WTC11 (cell line): Measurements from ENCODE around the gene CLCN4.

Source experiments
- AFF4 ChIP-seq: sonication (generic); formaldehyde crosslinking; IDR thresholded peaks from 2 replicates; pipeline ENCODE4 v1.8.1; 2023; ENCODE audit warnings: mild to moderate bottlenecking, missing genetic modification reagents, borderline replicate concordance
- CTCF ChIP-seq: fragments of 200-600 bp; IDR thresholded peaks from 2 replicates; pipeline ENCODE4 v1.8.0; 2022; ENCODE audit warnings: antibody characterized with exemption
- E2F1 ChIP-seq: sonication (generic); formaldehyde crosslinking; IDR thresholded peaks from 2 replicates; pipeline ENCODE4 v1.8.0; 2022; ENCODE audit warnings: mild to moderate bottlenecking, missing genetic modification reagents
- E2F5 ChIP-seq: sonication (generic); formaldehyde crosslinking; IDR thresholded peaks from 2 replicates; pipeline ENCODE4 v1.8.1; 2022; ENCODE audit warnings: mild to moderate bottlenecking, moderate library complexity, missing genetic modification reagents
- FOXJ3 ChIP-seq: sonication (generic); formaldehyde crosslinking; IDR thresholded peaks from 2 replicates; pipeline ENCODE4 v1.9.0; 2021; ENCODE audit warnings: missing genetic modification reagents, mild to moderate bottlenecking, borderline replicate concordance
- GABPB1 ChIP-seq: sonication (generic); formaldehyde crosslinking; IDR thresholded peaks from 2 replicates; pipeline ENCODE4 v1.8.1; 2023; ENCODE audit warnings: mild to moderate bottlenecking, missing genetic modification reagents
- GRHL2 ChIP-seq: fragments of 250-450 bp; sonication (Bioruptor Pico); IDR thresholded peaks from 2 replicates; pipeline ENCODE4 v1.8.0; 2022; ENCODE audit warnings: mild to moderate bottlenecking, moderate library complexity; ENCODE audit not compliant: insufficient replicate concordance, severe bottlenecking
- SP1 ChIP-seq: sonication (generic); formaldehyde crosslinking; conservative IDR thresholded peaks from 2 replicates; pipeline ENCODE4 v1.8.1; 2022; ENCODE audit warnings: missing genetic modification reagents
- STAT6 ChIP-seq: sonication (generic); formaldehyde crosslinking; conservative IDR thresholded peaks from 2 replicates; pipeline ENCODE4 v1.8.1; 2023; ENCODE audit warnings: mild to moderate bottlenecking, low read depth, missing genetic modification reagents, moderate library complexity

GRCh38 chrX:10175319-10175871, 18.6 kb downstream of the CLCN4 start:
- TF ChIP-seq CTCF, result no peak
- TF ChIP-seq GABPB1 (CRISPR knock-in tag), result no peak
- no peak for TF ChIP-seq E2F1 (CRISPR knock-in tag)
- TF ChIP-seq E2F5 (CRISPR knock-in tag), result no peak
- no peak for TF ChIP-seq AFF4
- no peak for TF ChIP-seq GRHL2 (CRISPR knock-in tag)
- no peak for TF ChIP-seq SP1 (CRISPR knock-in tag)
- TF ChIP-seq STAT6 (CRISPR knock-in tag), result no peak
- TF ChIP-seq FOXJ3 (CRISPR knock-in tag), result no peak
